ENCODE data around the gene FOXF1. TPM values are rescaled to one million over a fixed set of nuclear protein-coding genes. Genes with fewer than 3 reads are reported as not detected.
A peak's percentile ranks its signal among the peaks of the same experiment; 100 is the strongest.

Gene FOXF1
- total and polyA plus RNA-seq, 7 donors: 2.5 to 74.2 (median 44.6) TPM

DNA sequence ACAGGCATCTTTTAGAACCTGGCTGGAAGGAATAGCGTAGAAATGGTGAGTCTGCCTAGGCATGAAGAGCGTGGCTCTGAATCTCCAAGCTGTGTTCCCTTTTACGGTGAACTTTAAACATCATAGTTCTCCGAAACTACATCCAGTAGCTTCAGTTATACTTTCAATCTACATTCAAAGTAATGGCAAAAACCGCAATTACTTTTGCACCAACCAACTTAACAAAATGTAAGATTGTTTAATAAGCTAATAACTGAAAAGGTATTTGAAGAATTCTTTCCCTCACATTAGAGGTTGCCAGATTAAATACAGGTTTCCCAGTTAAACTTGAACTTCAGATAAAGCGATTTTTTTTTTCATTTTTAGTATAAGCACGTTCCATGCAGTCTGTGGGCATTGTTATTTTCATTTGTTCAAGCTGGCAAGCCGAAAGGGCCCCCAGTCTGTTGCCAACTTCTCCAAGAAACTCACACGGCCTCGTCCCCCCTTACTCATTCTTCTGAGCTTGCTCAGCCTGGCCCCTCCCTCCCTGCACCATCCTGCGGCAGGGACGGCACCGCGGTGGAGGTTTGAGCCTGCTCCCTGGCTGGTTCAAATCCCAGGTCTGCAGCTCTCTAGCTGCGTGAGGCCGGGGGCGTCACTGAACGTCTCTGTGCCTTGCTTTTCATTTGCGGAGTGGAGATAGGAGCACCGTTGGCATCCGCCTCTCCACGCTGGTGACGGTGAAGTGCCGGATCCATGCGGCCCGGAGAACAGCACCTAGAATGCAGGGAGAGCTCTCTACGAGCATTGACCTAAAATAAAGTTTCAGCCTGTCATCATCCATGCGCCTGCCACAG is 48.2 kb downstream of the FOXF1 start:
- DNase-seq: peak; percentile 45
- H3K4me3 ChIP-seq: no peak overlapping the region
- peaks cover 0 to 49% (median 15%) of the 10 kb centered on the region in 3 donors for H3K27me3 ChIP-seq
- H3K27ac ChIP-seq: no peak overlapping the region
- H3K9me3 ChIP-seq: no peaks in the 10 kb centered on the region
- TF ChIP-seq POLR2A (IDR thresholded peaks at IDR 0.05): no peak
- no peak for TF ChIP-seq POLR2AphosphoS5 (IDR thresholded peaks at IDR 0.05)
- peaks cover 2 to 19% (median 14%) of the 10 kb centered on the region in 4 donors for H3K4me1 ChIP-seq
- WGBS, 2 donors: 77 to 82% methylated on average over 28 of the region's 28 CpGs
- intact Hi-C loops (cut with DNase I): loop anchor here (10.0 kb wide), 1 partner anchor 826 kb away; the partner anchor contains the start of gene FBXO31
- H3K36me3 ChIP-seq: no peaks in the 10 kb centered on the region

DNA sequence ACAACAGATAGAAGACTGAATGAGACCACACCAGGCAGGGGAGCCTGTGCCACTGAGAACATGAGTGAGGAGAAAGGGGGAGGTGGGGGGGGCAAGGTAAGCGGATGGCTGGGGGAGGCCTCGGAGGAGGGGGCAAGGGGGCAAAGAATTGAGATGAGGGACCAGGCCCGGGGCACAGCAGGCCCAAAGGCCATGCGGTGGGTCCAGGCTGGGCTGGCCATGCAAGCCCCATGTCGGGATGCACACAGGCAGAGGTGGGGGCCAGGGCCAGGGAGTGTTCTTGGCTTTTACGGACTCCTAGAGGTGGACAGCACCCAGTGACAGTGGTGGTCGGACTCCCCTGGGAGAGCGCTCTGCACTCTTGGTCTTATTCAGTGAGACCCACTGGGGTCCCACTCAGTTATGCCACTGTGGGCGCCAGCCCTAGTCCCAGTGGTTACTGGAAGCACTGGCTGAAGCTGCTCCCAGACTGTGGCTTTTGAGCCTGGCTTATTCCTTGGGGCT is 49.5 kb downstream of the FOXF1 start:
- Histone ChIP-seq H3K9me3 (no peaks in the 10 kb centered on the region), H3K4me3 (no peak overlapping the region), H3K4me1 (peaks cover 2 to 17% (median 14%) of the 10 kb centered on the region in 4 donors), H3K27ac (no peak overlapping the region), H3K36me3 (no peaks in the 10 kb centered on the region), H3K27me3 (peaks cover 9 to 61% (median 26%) of the 10 kb centered on the region in 3 donors)
- TF ChIP-seq POLR2A (IDR thresholded peaks at IDR 0.05) (no peak), EP300 (IDR thresholded peaks at IDR 0.05) (no peak), POLR2AphosphoS5 (IDR thresholded peaks at IDR 0.05) (no peak)
- TF ChIP-seq, protein P1, sequence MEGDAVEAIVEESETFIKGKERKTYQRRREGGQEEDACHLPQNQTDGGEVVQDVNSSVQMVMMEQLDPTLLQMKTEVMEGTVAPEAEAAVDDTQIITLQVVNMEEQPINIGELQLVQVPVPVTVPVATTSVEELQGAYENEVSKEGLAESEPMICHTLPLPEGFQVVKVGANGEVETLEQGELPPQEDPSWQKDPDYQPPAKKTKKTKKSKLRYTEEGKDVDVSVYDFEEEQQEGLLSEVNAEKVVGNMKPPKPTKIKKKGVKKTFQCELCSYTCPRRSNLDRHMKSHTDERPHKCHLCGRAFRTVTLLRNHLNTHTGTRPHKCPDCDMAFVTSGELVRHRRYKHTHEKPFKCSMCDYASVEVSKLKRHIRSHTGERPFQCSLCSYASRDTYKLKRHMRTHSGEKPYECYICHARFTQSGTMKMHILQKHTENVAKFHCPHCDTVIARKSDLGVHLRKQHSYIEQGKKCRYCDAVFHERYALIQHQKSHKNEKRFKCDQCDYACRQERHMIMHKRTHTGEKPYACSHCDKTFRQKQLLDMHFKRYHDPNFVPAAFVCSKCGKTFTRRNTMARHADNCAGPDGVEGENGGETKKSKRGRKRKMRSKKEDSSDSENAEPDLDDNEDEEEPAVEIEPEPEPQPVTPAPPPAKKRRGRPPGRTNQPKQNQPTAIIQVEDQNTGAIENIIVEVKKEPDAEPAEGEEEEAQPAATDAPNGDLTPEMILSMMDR (IDR thresholded peaks at IDR 0.05): no peak
- WGBS, 2 donors: 84 to 90% methylated on average over 9 of the region's 9 CpGs
- DNase-seq: no peak
- intact Hi-C loops (cut with DNase I): loop anchor here (10.0 kb wide), 1 partner anchor 825 kb away; the partner anchor contains the start of gene FBXO31

- intact Hi-C loops (cut with DNase I): no loop called here
- DNase-seq: peak; percentile 18
- Histone ChIP-seq H3K4me1 (peaks cover 0 to 23% (median 19%) of the 10 kb centered on the region in 4 donors), H3K36me3 (no peaks in the 10 kb centered on the region), H3K4me3 (no peak overlapping the region), H3K27me3 (peaks cover 31 to 86% (median 51%) of the 10 kb centered on the region in 3 donors), H3K9me3 (no peaks in the 10 kb centered on the region), H3K27ac (no peak overlapping the region)
- TF ChIP-seq EP300 (IDR thresholded peaks at IDR 0.05) (no peak), POLR2A (IDR thresholded peaks at IDR 0.05) (no peak), POLR2AphosphoS5 (IDR thresholded peaks at IDR 0.05) (no peak)
- TF ChIP-seq, protein P1 (IDR thresholded peaks at IDR 0.05): no peak
- WGBS, 2 donors: 78 to 86% methylated on average over 6 of the region's 6 CpGs
Measured at GRCh38 chr16:86562356-86562755, 52.0 kb downstream of the FOXF1 start.

DNA sequence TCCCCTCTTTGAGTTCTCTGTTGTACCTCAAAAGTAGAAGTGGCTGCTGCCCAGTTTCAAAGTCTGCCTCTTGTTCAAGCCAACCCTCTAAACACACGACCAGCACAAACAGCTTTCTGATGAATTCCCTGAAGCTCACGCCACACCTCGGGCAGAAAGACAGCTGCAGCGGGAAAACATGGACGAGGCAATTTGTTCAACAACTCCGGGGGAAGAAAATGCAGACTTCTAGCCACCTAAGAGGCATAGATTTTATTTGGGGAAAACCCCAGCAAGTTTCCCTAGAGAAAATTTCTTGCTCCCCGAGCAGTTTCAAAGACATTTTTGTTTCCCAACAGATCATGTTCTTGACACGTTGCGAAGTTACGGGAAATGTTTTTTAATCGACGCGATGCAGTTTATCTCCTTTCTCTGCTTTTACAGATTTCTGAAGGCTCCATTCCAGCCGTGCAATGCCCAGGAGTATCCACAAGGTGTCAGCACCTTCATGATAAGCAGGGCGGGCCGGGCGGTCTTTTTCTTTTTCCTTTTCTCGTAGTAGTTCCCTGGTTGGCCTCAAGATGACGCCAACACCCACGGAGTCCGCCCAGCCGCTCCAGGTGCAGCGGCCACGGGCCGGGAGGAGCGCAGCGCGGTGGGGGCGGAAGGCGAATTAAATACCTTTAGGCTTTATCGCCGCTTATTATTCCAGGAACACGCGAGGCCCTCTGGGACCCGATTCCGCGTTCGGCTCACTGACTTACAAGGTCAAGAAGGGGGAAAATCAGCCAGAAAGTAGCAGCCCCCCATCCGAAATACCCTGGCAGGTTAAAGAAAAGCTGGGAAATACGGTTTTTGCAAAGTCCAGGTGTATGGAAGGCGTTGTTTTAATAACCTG is 53.4 kb downstream of the FOXF1 start:
- Histone ChIP-seq H3K27ac (no peak overlapping the region), H3K4me1 (peaks cover 0 to 23% (median 19%) of the 10 kb centered on the region in 4 donors), H3K9me3 (no peaks in the 10 kb centered on the region), H3K4me3 (no peak overlapping the region), H3K27me3 (peaks cover 42 to 97% (median 61%) of the 10 kb centered on the region in 3 donors), H3K36me3 (no peaks in the 10 kb centered on the region)
- 1% methylated on average over 41 of the region's 41 CpGs for WGBS, 2 donors
- TF ChIP-seq, protein P1 (IDR thresholded peaks at IDR 0.05): peak; percentile 100
- TF ChIP-seq EP300 (IDR thresholded peaks at IDR 0.05): no peak
- intact Hi-C loops (cut with DNase I): loop anchor here (1.0 to 2.0 kb wide), 2 partner anchors 499 to 715 kb away; no protein-coding TSS in a partner anchor
- peak; percentile 95 for DNase-seq

Other genes with a start within 250 kb of the FOXF1 start
- 10 to 100 TPM; 10.7 to 18.8 (median 11.9) TPM for gene MTHFSD, start 44.7 kb downstream of the FOXF1 start, total RNA-seq
- gene MTHFSD, start 44.7 kb downstream of the FOXF1 start, polyA plus RNA-seq: 10 to 100 TPM in 1 of 3 donors, 1 to 10 TPM in 2; 5.5 to 12.9 (median 6.6) TPM
- under 1 TPM; under 0.01 to 0.81 (median 0.39) TPM for gene FOXC2, start 56.3 kb downstream of the FOXF1 start, total RNA-seq
- gene FOXC2, start 56.3 kb downstream of the FOXF1 start, polyA plus RNA-seq: under 1 TPM in 2 of 3 donors, not detected in 1; 0.25 to 0.60 TPM
- gene FOXL1, start 68.0 kb downstream of the FOXF1 start, total RNA-seq: under 1 TPM in 3 of 4 donors, not detected in 1; 0.14 to 0.36 (median 0.28) TPM
- 1 to 10 TPM in 1 of 3 donors, under 1 TPM in 2; 0.60 to 1.6 (median 0.80) TPM for gene FOXL1, start 68.0 kb downstream of the FOXF1 start, polyA plus RNA-seq